Osteocyte (in vitro differentiated cells): ENCODE measurements around the gene SGK1. TPM values are rescaled to one million over a fixed set of nuclear protein-coding genes. Genes with fewer than 3 reads are reported as not detected.

Experiments used
- DNase-seq: peaks from one replicate; pipeline ENCODE4 v3.0.0; 2021; ENCODE audit warnings: mixed read lengths; ENCODE audit not compliant: unreplicated experiment; ENCODE audit errors: extremely low spot score
- H3K27ac Mint-ChIP-seq: one replicate; pipeline ENCODE4 v1.8.0; 2021; ENCODE audit warnings: mild to moderate bottlenecking, mixed read lengths; ENCODE audit not compliant: unreplicated experiment
- H3K27me3 Mint-ChIP-seq: one replicate; pipeline ENCODE4 v1.8.0; 2021; ENCODE audit warnings: mixed read lengths; ENCODE audit not compliant: unreplicated experiment
- H3K36me3 Mint-ChIP-seq: one replicate; pipeline ENCODE4 v1.8.0; 2021; ENCODE audit warnings: mixed read lengths; ENCODE audit not compliant: unreplicated experiment
- H3K4me1 Mint-ChIP-seq: one replicate; pipeline ENCODE4 v1.8.0; 2021; ENCODE audit warnings: mixed read lengths; ENCODE audit not compliant: unreplicated experiment
- H3K4me3 Mint-ChIP-seq: one replicate; pipeline ENCODE4 v1.8.0; 2021; ENCODE audit warnings: mild to moderate bottlenecking, moderate library complexity, mixed read lengths; ENCODE audit not compliant: unreplicated experiment
- H3K9me3 Mint-ChIP-seq: one replicate; pipeline ENCODE4 v1.8.0; 2021; ENCODE audit warnings: mixed read lengths; ENCODE audit not compliant: unreplicated experiment
- long read RNA-seq: library from polyadenylated mRNA; unstranded; transcript quantifications from one replicate; pipeline ENCODE4 v2.0.0, GENCODE V29; 2021
- total RNA-seq: library from RNA; stranded (reverse); gene quantifications from 2 replicates; pipeline ENCODE4 v1.2.1, GENCODE V29; 2021
- TF ChIP-seq, protein P1 (sequence below): fragments of 200-600 bp; sonication (generic); IDR thresholded peaks from 2 replicates; pipeline ENCODE4 v1.5.0; 2021; ENCODE audit warnings: antibody characterized with exemption, mild to moderate bottlenecking, moderate library complexity

Gene SGK1
- 448 and 492 TPM in 2 replicates for total RNA-seq
- long read RNA-seq, transcript SGK1-204 (14 exons, 3,201 nt) = minor isoform, 15 of 2,645 reads
- long read RNA-seq, transcript SGK1-203 (11 exons, 2,414 nt) = minor isoform, 126 of 2,645 reads
- long read RNA-seq, transcript SGK1-201 (12 exons, 2,401 nt) = major isoform, 2,103 of 2,645 reads
- long read RNA-seq, transcript SGK1-205 (12 exons, 2,686 nt) = minor isoform, 130 of 2,645 reads
- long read RNA-seq, partial matches to known transcripts = 139 of 2,645 reads
- long read RNA-seq, other reads (novel, unspliced or antisense) = 111 of 2,645 reads

DNA sequence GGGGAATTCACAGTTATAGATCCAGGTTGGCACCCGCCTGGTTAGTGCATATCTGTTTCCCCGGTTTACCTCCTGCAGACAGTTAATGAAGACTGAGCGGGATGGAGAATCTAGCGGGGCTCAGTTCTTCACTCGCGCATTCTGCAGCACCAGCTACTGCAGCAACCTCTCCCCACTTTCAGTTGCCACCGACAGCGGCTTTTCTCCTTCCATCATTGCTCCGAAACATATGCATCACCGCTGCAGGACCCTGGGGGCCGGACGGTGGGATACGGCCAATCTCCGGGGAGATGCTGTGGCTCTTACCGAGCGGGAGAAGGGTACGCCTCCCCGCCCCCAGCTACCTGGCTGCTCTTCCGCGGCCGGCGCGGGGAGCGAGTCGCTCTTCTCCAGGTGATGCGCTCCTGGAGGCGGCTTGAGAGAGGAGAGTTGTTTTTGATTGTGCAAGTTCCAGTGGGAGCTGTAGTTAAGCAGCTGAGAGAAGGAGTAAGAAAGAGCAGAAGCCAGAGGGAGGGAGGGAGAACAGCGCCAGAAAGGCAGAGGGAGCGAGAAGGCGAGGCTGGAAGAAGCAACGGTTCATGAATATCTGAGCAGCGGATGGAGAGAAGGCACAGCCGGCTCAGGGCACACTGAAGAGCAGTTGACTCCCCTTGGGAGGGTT lies at the start of gene SGK1:
TSS of gene SGK1 (minus strand) at position 642 of the 661 bp plus-strand sequence. CDS start 652 bp downstream, outside the sequence.
- peak within 1 kb of the TSS; percentile 45 for H3K27ac Mint-ChIP-seq
- H3K27me3 Mint-ChIP-seq = no peaks in the 10 kb centered on the region
- no peaks in the 10 kb centered on the region for H3K36me3 Mint-ChIP-seq
- peaks cover 27% of the 10 kb centered on the region for H3K4me1 Mint-ChIP-seq
- no peaks in the 10 kb centered on the region for H3K9me3 Mint-ChIP-seq
- TF ChIP-seq, protein P1, sequence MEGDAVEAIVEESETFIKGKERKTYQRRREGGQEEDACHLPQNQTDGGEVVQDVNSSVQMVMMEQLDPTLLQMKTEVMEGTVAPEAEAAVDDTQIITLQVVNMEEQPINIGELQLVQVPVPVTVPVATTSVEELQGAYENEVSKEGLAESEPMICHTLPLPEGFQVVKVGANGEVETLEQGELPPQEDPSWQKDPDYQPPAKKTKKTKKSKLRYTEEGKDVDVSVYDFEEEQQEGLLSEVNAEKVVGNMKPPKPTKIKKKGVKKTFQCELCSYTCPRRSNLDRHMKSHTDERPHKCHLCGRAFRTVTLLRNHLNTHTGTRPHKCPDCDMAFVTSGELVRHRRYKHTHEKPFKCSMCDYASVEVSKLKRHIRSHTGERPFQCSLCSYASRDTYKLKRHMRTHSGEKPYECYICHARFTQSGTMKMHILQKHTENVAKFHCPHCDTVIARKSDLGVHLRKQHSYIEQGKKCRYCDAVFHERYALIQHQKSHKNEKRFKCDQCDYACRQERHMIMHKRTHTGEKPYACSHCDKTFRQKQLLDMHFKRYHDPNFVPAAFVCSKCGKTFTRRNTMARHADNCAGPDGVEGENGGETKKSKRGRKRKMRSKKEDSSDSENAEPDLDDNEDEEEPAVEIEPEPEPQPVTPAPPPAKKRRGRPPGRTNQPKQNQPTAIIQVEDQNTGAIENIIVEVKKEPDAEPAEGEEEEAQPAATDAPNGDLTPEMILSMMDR = peak; percentile 21
- peak within 1 kb of the TSS; percentile 86 for H3K4me3 Mint-ChIP-seq
- DNase-seq = no peak

DNA sequence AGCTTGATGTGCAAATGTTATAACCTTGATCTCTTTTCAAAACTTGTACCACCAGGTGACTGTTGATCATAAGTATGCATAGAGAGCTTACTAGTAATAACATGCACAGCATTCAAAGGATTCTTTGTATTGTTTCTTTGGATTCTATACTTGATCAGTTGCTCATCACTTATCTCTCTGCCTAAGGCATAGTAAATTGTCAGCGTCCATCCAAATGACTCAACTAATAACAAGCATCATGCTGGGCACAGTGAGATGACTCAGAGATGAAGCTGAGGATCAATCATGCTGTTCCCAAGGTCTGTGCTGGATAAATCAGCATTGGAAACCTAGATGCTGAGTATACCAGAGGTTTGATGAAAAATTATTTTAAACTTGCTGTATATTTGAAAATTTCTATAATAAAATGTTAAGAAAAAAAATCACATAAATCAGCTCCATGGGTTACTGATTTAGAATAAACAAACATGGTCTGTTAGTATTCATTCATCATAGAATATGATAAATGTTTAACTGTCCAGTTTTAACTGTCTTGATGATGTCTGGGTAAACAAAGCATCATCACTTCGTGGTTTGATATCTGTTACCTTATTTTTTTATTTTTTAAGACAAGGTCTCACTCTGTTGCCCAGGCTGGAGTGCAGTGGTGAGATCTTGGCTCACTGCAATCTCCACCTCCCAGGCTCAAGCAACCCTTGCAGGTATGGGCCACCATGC lies 45.6 kb upstream of the SGK1 start:
- Mint-ChIP-seq H3K4me3 (no peak overlapping the region), H3K4me1 (peaks cover 5% of the 10 kb centered on the region), H3K36me3 (peaks cover 1% of the 10 kb centered on the region), H3K27me3 (no peaks in the 10 kb centered on the region), H3K9me3 (no peaks in the 10 kb centered on the region), H3K27ac (no peak overlapping the region)
- TF ChIP-seq, protein P1 = no peak
- no peak for DNase-seq

DNA sequence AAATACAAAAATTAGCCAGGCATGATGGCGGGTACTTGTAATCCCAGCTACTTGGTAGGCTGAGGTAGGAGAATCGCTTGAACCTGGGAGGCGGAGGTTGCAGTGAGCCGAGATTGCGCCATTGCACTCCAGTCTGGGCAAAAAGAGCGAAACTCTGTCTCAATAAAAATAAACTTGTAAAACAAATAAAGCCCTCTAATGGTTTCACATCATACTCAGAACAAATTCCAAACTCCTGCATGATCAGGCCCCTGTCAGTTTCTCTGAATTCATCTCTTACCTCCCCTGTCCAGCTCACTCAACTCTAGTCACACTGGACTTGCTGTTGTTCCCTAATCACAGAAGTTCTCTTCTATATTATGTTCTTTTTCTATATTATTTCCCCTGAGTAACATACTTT lies 43.1 kb upstream of the SGK1 start:
- Mint-ChIP-seq H3K36me3 (peaks cover 2% of the 10 kb centered on the region), H3K9me3 (no peaks in the 10 kb centered on the region), H3K4me3 (no peak overlapping the region), H3K4me1 (peaks cover 5% of the 10 kb centered on the region), H3K27ac (no peak overlapping the region), H3K27me3 (no peaks in the 10 kb centered on the region)
- DNase-seq = no peak
- TF ChIP-seq, protein P1 = no peak

DNA sequence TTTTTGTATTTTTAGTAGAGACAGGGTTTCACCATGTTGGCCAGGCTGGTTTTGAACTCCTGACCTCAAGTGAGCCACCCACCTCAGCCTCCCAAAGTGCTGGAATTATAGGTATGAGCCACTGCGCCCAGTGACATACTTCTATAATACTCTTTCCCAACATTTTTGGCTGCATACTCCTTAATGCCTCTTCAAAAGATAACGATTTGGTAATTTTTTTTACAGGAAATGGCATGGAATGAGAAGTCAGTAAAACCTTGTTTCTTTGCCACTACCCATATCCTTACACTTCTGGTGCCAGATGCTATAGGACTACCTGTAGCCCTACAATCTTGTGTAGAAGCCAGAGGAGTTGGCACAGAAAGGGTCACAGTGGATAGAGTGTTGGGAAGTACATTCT lies 41.4 kb upstream of the SGK1 start:
- H3K27me3 Mint-ChIP-seq = no peaks in the 10 kb centered on the region

More for the DNA sequence above, 41.4 kb upstream of the SGK1 start:
- Mint-ChIP-seq H3K36me3 (peaks cover 2% of the 10 kb centered on the region), H3K27ac (no peak overlapping the region), H3K9me3 (no peaks in the 10 kb centered on the region), H3K4me3 (no peak overlapping the region), H3K4me1 (peaks cover 5% of the 10 kb centered on the region)
- DNase-seq = no peak
- TF ChIP-seq, protein P1 = no peak
